GM12878 (cell line): ENCODE results near the gene PKP4. TPM values are rescaled to one million over a fixed set of nuclear protein-coding genes. Genes with fewer than 3 reads are reported as not detected.

Experiments used
- ATAC-seq: fragments of 200-7000 bp; cut with Tn5 transposase; 3 replicates; pipeline ENCODE4 v1.9.1; 2020; ENCODE audit warnings: mild to moderate bottlenecking, moderate library complexity
- BruUV-seq: library from RNA; stranded (reverse); fragments of 400-500 nt; replicated peaks from 2 replicates; lab custom pipeline; 2021; lab: Mats Ljungman, UMichigan
- CTCF ChIA-PET: fragments of 300-600 bp; sonication (Branson Sonifier 250); formaldehyde crosslinking; extraction: SDS; loops from one replicate; lab custom pipeline; 2021; ENCODE audit warnings: inconsistent platforms; lab: Yijun Ruan, JAX
- POLR2A ChIA-PET: fragments of 350-600 bp; formaldehyde crosslinking; extraction: SDS; loops from one replicate; lab custom pipeline; 2021; ENCODE audit warnings: inconsistent platforms; lab: Charles Lee
- RAD21 ChIA-PET: fragments of 300-600 bp; sonication (Branson Sonifier 250); formaldehyde crosslinking; loops from one replicate; lab custom pipeline; 2023; ENCODE audit warnings: antibody characterized with exemption; ENCODE audit not compliant: unreplicated experiment; lab: Charles Lee
- SMC1A ChIA-PET: fragments of 300-600 bp; sonication (Branson Sonifier 250); formaldehyde crosslinking; loops from one replicate; lab custom pipeline; 2023; ENCODE audit not compliant: unreplicated experiment, uncharacterized antibody; lab: Charles Lee
- DNase-seq: peaks from one replicate; pipeline ENCODE4 v3.0.0-alpha.2; 2011; ENCODE audit warnings: low read depth, low spot score
- FAIRE-seq: peaks from 3 replicates; lab custom pipeline; 2011; peaks lifted over from hg19 to GRCh38; lab: Jason Lieb, UNC
- H2AFZ ChIP-seq: 2 replicates; pipeline ENCODE4 v1.6.0; 2011; ENCODE audit warnings: low read depth, low read length, control low read depth; ENCODE audit not compliant: control insufficient read depth
- H3K27ac ChIP-seq: 2 replicates; pipeline ENCODE4 v1.5.1; 2011; ENCODE audit warnings: control low read depth; ENCODE audit not compliant: control insufficient read depth, insufficient read depth
- H3K27me3 ChIP-seq, 2 experiments: replicated peaks in 1 of 2; 2 replicates each; pipeline versions ENCODE4 v1.6.0 to v1.6.1; 2011; ENCODE audit warnings: low read length in 1 of 2; ENCODE audit not compliant: control insufficient read depth in 2 of 2, insufficient read depth in 2 of 2
- H3K36me3 ChIP-seq, 2 experiments: 2 replicates each; pipeline ENCODE4 v1.5.1; 2011; ENCODE audit warnings: low read length in 1 of 2; ENCODE audit not compliant: control insufficient read depth in 2 of 2, insufficient read depth in 2 of 2
- H3K4me1 ChIP-seq: 2 replicates; pipeline ENCODE4 v1.6.1; 2011; ENCODE audit warnings: mild to moderate bottlenecking, low read length, moderate library complexity, mixed read lengths; ENCODE audit not compliant: control insufficient read depth, insufficient read depth
- H3K4me2 ChIP-seq: 2 replicates; pipeline ENCODE4 v1.6.0; 2011; ENCODE audit warnings: control low read depth; ENCODE audit not compliant: control insufficient read depth, insufficient read depth
- H3K4me3 ChIP-seq: fragments of 200-600 bp; sonication (generic); 2 replicates; pipeline ENCODE4 v1.5.1; 2016
- H3K79me2 ChIP-seq: 2 replicates; pipeline ENCODE4 v1.6.0; 2011; ENCODE audit warnings: low read length; ENCODE audit not compliant: control insufficient read depth, insufficient read depth
- H3K9ac ChIP-seq: 2 replicates; pipeline ENCODE4 v1.8.0; 2011; ENCODE audit warnings: low read length, control low read depth, mixed read lengths; ENCODE audit not compliant: control insufficient read depth, insufficient read depth
- H3K9me3 ChIP-seq: replicated peaks from 3 replicates; pipeline ENCODE4 v1.5.1; 2011; ENCODE audit warnings: mild to moderate bottlenecking, low read length; ENCODE audit not compliant: control insufficient read depth, insufficient read depth
- H4K20me1 ChIP-seq: 2 replicates; pipeline ENCODE4 v1.6.0; 2011; ENCODE audit not compliant: control insufficient read depth, insufficient read depth
- ASH2L ChIP-seq: fragments of 300-600, 200-600 bp; sonication (generic); IDR thresholded peaks from 2 replicates; pipeline ENCODE4 v1.6.1; 2017; ENCODE audit warnings: low read depth, mild to moderate bottlenecking, borderline replicate concordance
- BMI1 ChIP-seq: fragments of 450-650 bp; IDR thresholded peaks from 2 replicates; pipeline ENCODE4 v1.6.1; 2016; ENCODE audit warnings: mild to moderate bottlenecking, moderate library complexity, borderline replicate concordance
- BRCA1 ChIP-seq: IDR thresholded peaks from 2 replicates; pipeline ENCODE4 v1.6.1; 2011; ENCODE audit warnings: low read depth, low read length, improper control_type of control experiment
- CREB1 ChIP-seq: IDR thresholded peaks from 2 replicates; pipeline ENCODE4 v1.6.1; 2012; ENCODE audit warnings: low read depth, mild to moderate bottlenecking, inconsistent platforms
- EZH2 ChIP-seq: IDR thresholded peaks from 2 replicates; pipeline ENCODE4 v1.6.1; 2012; ENCODE audit warnings: low read depth, mild to moderate bottlenecking, control low read depth, inconsistent platforms, low read length, borderline replicate concordance; ENCODE audit not compliant: control insufficient read depth
- FOXM1 ChIP-seq: IDR thresholded peaks from 2 replicates; pipeline ENCODE4 v1.6.1; 2012; ENCODE audit warnings: low read depth, mild to moderate bottlenecking, inconsistent platforms, low read length, moderate library complexity
- GATAD2B ChIP-seq: fragments of 450-650 bp; conservative IDR thresholded peaks from 2 replicates; pipeline ENCODE4 v1.6.1; 2017; ENCODE audit warnings: low read depth, mild to moderate bottlenecking, moderate library complexity
- KLF5 ChIP-seq: fragments of 450-650 bp; IDR thresholded peaks from 2 replicates; pipeline ENCODE4 v1.6.1; 2014; ENCODE audit warnings: mild to moderate bottlenecking; ENCODE audit not compliant: partially characterized antibody
- MTA2 ChIP-seq: fragments of 450-650 bp; IDR thresholded peaks from 2 replicates; pipeline ENCODE4 v1.6.1; 2016; ENCODE audit warnings: low read depth, mild to moderate bottlenecking, moderate library complexity
- MTA3 ChIP-seq: IDR thresholded peaks from 2 replicates; pipeline ENCODE4 v1.6.1; 2012; ENCODE audit warnings: low read length, inconsistent platforms, borderline replicate concordance
- NR2C1 ChIP-seq: fragments of 450-650 bp; IDR thresholded peaks from 2 replicates; pipeline ENCODE4 v1.6.1; 2017; ENCODE audit warnings: antibody characterized with exemption, mild to moderate bottlenecking, moderate library complexity
- POLR2AphosphoS2 ChIP-seq: IDR thresholded peaks from 2 replicates; pipeline ENCODE4 v1.6.1; 2011; ENCODE audit warnings: low read depth, mild to moderate bottlenecking, low read length, improper control_type of control experiment, moderate library complexity
- RBBP5 ChIP-seq: fragments of 200-600 bp; sonication (generic); conservative IDR thresholded peaks from 2 replicates; pipeline ENCODE4 v1.6.1; 2016
- SREBF2 ChIP-seq: IDR thresholded peaks from 2 replicates; pipeline ENCODE4 v1.6.1; 2012; ENCODE audit warnings: mild to moderate bottlenecking, low read length
- SRF ChIP-seq, 2 experiments: IDR thresholded peaks; 2 replicates each; pipeline ENCODE4 v1.6.1; 2011; ENCODE audit warnings: low read depth in 2 of 2, low read length in 2 of 2, mild to moderate bottlenecking in 1 of 2, moderate library complexity in 1 of 2
- TCF7 ChIP-seq: IDR thresholded peaks from 2 replicates; pipeline ENCODE4 v1.6.1; 2014; ENCODE audit warnings: antibody characterized with exemption, borderline replicate concordance
- ZNF24 ChIP-seq: fragments of 450-650 bp; IDR thresholded peaks from 2 replicates; pipeline ENCODE4 v1.6.1; 2017; ENCODE audit warnings: antibody characterized with exemption, mild to moderate bottlenecking
- in situ Hi-C: fragments of 300-500 bp; cut with MboI; formaldehyde crosslinking; loops from 9 replicates; pipeline ENCODE4 v1.14.3; 2018; ENCODE audit warnings: mixed read lengths
- intact Hi-C: fragments of 100-400 bp; cut with micrococcal nuclease; formaldehyde crosslinking; loops from one replicate; pipeline ENCODE4 v1.14.2; 2022; ENCODE audit not compliant: unreplicated experiment
- polyA plus RNA-seq, 11 experiments: library from polyadenylated mRNA; depleted of rRNA in 4 of 11; unstranded in 6 of 11; stranded (reverse) in 5 of 11; fragments of >200 nt; fragmentation: Nextera tagmentation in 4 of 11; fragmentation: Illumina TruSeq in 1 of 11; extraction: Ambion mirVana in 4 of 11; extraction: Trizol in 1 of 11; gene quantifications; 1 replicate in 1 of 11; 2 replicates in 10 of 11; pipeline versions ENCODE4 v1.2.1 to v1.2.3, GENCODE V29; 2011 to 2016; ENCODE audit warnings: inconsistent platforms in 2 of 11, missing spikeins in 2 of 11, low read depth in 1 of 11
- total RNA-seq, 4 experiments: library from RNA; depleted of rRNA in 3 of 4; stranded (reverse); fragments of >200 nt in 3 of 4; fragmentation: Illumina TruSeq in 1 of 4; extraction: Trizol in 1 of 4; gene quantifications; 2 replicates each; pipeline versions ENCODE4 v1.2.1 to v1.2.3, GENCODE V29; 2013 to 2021
- TF ChIP-seq, protein P1 (sequence below): fragments of 450-650 bp; IDR thresholded peaks from 2 replicates; pipeline ENCODE4 v1.6.1; 2014; ENCODE audit warnings: mild to moderate bottlenecking
- TF ChIP-seq, protein P2 (sequence below): IDR thresholded peaks from 2 replicates; pipeline ENCODE4 v1.6.1; 2012; ENCODE audit warnings: low read depth, low read length, improper control_type of control experiment

The PKP4 gene
- total and polyA plus RNA-seq, 10 of the 15 experiments (the other 5 are each of a cell fraction or from before 2014, with no cell fraction given), result 4.8 to 35.8 (median 17.7) TPM

DNA sequence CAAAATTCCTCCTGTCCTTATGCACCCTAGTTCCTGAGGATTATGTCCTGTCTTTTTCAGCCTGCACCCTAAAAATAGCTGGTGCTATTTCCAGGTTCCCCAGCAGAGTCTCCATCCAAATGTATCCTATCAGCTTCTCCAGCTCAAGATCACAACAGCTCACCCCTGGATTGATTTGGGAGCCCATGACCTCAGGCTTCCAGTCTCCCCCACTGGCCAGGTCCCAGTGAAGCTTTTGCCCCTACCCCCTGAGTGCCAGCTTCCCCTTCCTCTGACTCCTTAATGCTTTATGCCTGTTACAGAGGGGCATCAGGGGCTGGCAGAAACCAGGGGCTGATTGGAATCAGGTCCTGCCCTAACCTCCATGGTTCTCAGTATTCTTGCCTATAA lies 261.4 kb downstream of the PKP4 start:
- intact Hi-C loops, result no loop called here

More for the DNA sequence above, 261.4 kb downstream of the PKP4 start:
- Histone ChIP-seq H3K4me1 (no peaks in the 10 kb centered on the region), H3K27me3 (no peaks in the 10 kb centered on the region), H3K9me3 (no peaks in the 10 kb centered on the region; the same call in 2 of the 3 replicates), H3K4me3 (no peak overlapping the region), H3K27ac (no peak overlapping the region), H3K79me2 (no peaks in the 10 kb centered on the region), H3K9ac (no peak overlapping the region), H3K4me2 (no peak overlapping the region), H3K36me3 (no peaks in the 10 kb centered on the region), H4K20me1 (no peaks in the 10 kb centered on the region), H2AFZ (no peak overlapping the region)
- TF ChIP-seq, protein P1, sequence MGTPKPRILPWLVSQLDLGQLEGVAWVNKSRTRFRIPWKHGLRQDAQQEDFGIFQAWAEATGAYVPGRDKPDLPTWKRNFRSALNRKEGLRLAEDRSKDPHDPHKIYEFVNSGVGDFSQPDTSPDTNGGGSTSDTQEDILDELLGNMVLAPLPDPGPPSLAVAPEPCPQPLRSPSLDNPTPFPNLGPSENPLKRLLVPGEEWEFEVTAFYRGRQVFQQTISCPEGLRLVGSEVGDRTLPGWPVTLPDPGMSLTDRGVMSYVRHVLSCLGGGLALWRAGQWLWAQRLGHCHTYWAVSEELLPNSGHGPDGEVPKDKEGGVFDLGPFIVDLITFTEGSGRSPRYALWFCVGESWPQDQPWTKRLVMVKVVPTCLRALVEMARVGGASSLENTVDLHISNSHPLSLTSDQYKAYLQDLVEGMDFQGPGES, result no peak
- TF ChIP-seq MTA2, result no peak
- no peak for TF ChIP-seq BRCA1
- no peak for TF ChIP-seq BMI1
- no peak for TF ChIP-seq RBBP5
- no peak for TF ChIP-seq MTA3
- TF ChIP-seq POLR2AphosphoS2, result no peak
- TF ChIP-seq KLF5, result no peak
- TF ChIP-seq EZH2, result no peak
- TF ChIP-seq, protein P2, sequence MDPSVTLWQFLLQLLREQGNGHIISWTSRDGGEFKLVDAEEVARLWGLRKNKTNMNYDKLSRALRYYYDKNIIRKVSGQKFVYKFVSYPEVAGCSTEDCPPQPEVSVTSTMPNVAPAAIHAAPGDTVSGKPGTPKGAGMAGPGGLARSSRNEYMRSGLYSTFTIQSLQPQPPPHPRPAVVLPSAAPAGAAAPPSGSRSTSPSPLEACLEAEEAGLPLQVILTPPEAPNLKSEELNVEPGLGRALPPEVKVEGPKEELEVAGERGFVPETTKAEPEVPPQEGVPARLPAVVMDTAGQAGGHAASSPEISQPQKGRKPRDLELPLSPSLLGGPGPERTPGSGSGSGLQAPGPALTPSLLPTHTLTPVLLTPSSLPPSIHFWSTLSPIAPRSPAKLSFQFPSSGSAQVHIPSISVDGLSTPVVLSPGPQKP, result no peak
- no peak for TF ChIP-seq TCF7
- TF ChIP-seq FOXM1, result no peak
- no peak for TF ChIP-seq SRF (IDR thresholded peaks at IDR 0.05; ENCODE audit: low read depth in 2 of 2, low read length in 2 of 2)
- TF ChIP-seq CREB1, result no peak
- no peak for TF ChIP-seq NR2C1
- TF ChIP-seq GATAD2B, result no peak
- TF ChIP-seq SREBF2, result no peak
- TF ChIP-seq ASH2L, result no peak
- no peak for TF ChIP-seq ZNF24
- POLR2A ChIA-PET, result no interaction called here
- FAIRE-seq (no peak), DNase-seq (no peak), ATAC-seq (no peak)
- SMC1A ChIA-PET, result no interaction called here
- in situ Hi-C loops, result no loop called here
- RAD21 ChIA-PET, result no interaction called here
- no TSS peak for BruUV-seq
- CTCF ChIA-PET, result interaction anchor here (0.6 to 0.7 kb wide), 2 partner anchors 8 to 17 kb away, joined by 3 read pairs; no protein-coding TSS in a partner anchor
